Fibroblast of the conjunctiva (primary cell): ENCODE results near the gene METTL16.

Experiments used
- DNase-seq: peaks from one replicate; pipeline ENCODE4 v3.0.0-alpha.2; 2010; ENCODE audit warnings: low read depth

METTL16 gene

GRCh38 chr17:2414446-2415064 lies 97.1 kb downstream of the METTL16 start:
- DNase-seq = no peak

GRCh38 chr17:2412561-2413021 lies 99.1 kb downstream of the METTL16 start:
- no peak for DNase-seq

- no peak for DNase-seq
Measured at GRCh38 chr17:2410951-2411350, 100.7 kb downstream of the METTL16 start.

GRCh38 chr17:2406903-2407790 lies 104.5 kb downstream of the METTL16 start:
- DNase-seq = peak; percentile 63

GRCh38 chr17:2406271-2406902 lies 105.3 kb downstream of the METTL16 start:
- DNase-seq = no peak

GRCh38 chr17:2405247-2405926 lies 106.3 kb downstream of the METTL16 start:
- peak; percentile 86 for DNase-seq

GRCh38 chr17:2403044-2403443 lies 108.6 kb downstream of the METTL16 start:
- DNase-seq = no peak

GRCh38 chr17:2402544-2402943 lies 109.1 kb downstream of the METTL16 start:
- DNase-seq = no peak

GRCh38 chr17:2401426-2402221 lies 110.1 kb downstream of the METTL16 start:
- DNase-seq = peak; percentile 99

- DNase-seq = peak; percentile 91
Measured at GRCh38 chr17:2400877-2401425, 110.7 kb downstream of the METTL16 start, which contains the start of gene MNT. TSS of gene MNT (minus strand) at chr17:2401060. CDS start at chr17:2400712, 348 bp downstream.

- DNase-seq = no peak
Measured at GRCh38 chr17:2400474-2400866, 111.2 kb downstream of the METTL16 start.

- DNase-seq = peak; percentile 87
Measured at GRCh38 chr17:2399572-2400473, 111.9 kb downstream of the METTL16 start.

- no peak for DNase-seq
Measured at GRCh38 chr17:2398655-2399571, 112.8 kb downstream of the METTL16 start.

GRCh38 chr17:2398182-2398581 lies 113.5 kb downstream of the METTL16 start:
- DNase-seq = no peak

- DNase-seq = no peak
Measured at GRCh38 chr17:2397247-2398171, 114.2 kb downstream of the METTL16 start.

GRCh38 chr17:2396568-2397246 lies 115.0 kb downstream of the METTL16 start:
- peak; percentile 91 for DNase-seq

- DNase-seq = no peak
Measured at GRCh38 chr17:2396192-2396567, 115.5 kb downstream of the METTL16 start.
